Measurements from ENCODE around the gene NEK6.
A peak's percentile ranks its signal among the peaks of the same experiment; 100 is the strongest.

NEK6 gene

DNA sequence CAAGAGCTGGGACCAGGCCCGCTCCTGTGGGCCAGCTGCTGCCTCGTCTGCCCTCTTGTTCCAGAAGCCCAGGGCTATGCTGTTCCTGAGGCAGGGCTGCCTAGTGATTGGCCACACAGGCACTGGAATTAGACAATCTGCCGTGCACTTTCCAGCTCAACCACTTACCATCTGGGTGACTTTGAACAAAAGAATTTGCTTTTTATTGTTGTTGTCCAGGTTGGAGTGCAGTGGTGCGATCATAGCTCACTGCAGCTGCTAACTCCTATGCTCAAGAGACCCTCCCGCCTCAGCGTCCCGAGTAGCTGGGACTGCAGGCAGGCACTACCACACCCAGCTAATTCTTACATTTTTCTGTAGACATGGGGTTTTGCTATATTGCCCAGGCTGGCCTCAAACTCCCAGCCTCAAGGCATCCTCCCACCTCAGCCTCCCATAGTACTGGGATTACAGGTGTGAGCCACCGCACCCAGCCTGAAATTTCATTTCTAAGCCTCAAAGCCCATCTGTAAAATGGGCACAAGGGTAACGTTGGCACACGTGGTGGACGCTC lies 1.2 kb upstream of the NEK6 start:
- no peaks in the 10 kb centered on the region for H3K9me3 Mint-ChIP-seq
- TF ChIP-seq, protein P1, sequence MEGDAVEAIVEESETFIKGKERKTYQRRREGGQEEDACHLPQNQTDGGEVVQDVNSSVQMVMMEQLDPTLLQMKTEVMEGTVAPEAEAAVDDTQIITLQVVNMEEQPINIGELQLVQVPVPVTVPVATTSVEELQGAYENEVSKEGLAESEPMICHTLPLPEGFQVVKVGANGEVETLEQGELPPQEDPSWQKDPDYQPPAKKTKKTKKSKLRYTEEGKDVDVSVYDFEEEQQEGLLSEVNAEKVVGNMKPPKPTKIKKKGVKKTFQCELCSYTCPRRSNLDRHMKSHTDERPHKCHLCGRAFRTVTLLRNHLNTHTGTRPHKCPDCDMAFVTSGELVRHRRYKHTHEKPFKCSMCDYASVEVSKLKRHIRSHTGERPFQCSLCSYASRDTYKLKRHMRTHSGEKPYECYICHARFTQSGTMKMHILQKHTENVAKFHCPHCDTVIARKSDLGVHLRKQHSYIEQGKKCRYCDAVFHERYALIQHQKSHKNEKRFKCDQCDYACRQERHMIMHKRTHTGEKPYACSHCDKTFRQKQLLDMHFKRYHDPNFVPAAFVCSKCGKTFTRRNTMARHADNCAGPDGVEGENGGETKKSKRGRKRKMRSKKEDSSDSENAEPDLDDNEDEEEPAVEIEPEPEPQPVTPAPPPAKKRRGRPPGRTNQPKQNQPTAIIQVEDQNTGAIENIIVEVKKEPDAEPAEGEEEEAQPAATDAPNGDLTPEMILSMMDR (IDR thresholded peaks at IDR 0.05; ENCODE audit: unreplicated experiment in 3 of 3), result no peak
- H3K36me3 Mint-ChIP-seq (ENCODE audit: low read depth), result no peaks in the 10 kb centered on the region
- H3K27ac Mint-ChIP-seq, result peak overlapping the region; percentile 82 to 95 (median 88)
- no peaks in the 10 kb centered on the region for H3K27me3 Mint-ChIP-seq (ENCODE audit: low read depth)
- peak overlapping the region; percentile 93 to 97 (median 95) for H3K4me3 Mint-ChIP-seq
- peaks cover 49% of the 10 kb centered on the region for H3K4me1 Mint-ChIP-seq

DNA sequence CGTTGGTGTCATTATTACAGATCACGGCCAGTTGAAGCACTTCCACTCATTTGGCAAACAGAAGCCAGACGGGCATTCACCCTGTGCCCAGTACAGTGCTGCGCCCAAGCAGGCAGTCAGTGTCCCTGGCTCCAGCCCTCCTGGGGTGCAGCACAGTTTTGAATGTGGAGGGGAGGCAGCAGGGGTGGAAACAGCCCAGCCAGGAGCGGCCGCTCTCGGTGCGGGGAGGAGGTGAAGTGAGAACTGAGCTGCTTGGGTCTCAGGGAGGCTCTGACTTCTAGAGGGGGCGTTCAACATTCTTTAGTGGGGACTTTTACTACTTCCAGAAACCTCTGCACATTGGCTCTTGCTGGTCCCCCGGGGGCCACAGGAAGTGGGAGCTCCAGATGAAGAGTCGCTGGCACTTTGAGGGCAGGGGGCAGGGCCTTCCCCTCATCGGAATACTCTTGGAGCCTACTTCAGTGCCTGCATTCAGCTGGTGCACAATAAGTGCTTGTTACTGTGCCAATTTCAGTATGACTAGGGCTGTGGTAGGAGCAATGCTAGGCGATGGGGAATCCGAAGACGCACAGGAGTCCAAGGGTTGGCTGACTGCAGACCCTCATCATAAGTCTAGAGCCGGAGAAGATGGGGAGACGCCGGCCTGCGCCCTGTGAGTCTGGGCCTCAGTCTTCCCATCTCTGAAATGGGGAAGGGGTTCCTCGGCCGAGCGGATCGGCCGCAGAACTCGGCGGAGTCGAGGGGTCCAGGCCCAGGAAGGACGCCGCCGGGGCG lies 492 bp upstream of the NEK6 start:
- TF ChIP-seq, protein P1 (IDR thresholded peaks at IDR 0.05; ENCODE audit: unreplicated experiment in 3 of 3), result no peak
- Mint-ChIP-seq H3K4me3 (peak overlapping the region; percentile 93 to 97 (median 95)), H3K4me1 (peaks cover 49% of the 10 kb centered on the region), H3K9me3 (no peaks in the 10 kb centered on the region), H3K36me3 (ENCODE audit: low read depth) (no peaks in the 10 kb centered on the region), H3K27ac (peak overlapping the region; percentile 82 to 95 (median 88)), H3K27me3 (ENCODE audit: low read depth) (no peaks in the 10 kb centered on the region)

DNA sequence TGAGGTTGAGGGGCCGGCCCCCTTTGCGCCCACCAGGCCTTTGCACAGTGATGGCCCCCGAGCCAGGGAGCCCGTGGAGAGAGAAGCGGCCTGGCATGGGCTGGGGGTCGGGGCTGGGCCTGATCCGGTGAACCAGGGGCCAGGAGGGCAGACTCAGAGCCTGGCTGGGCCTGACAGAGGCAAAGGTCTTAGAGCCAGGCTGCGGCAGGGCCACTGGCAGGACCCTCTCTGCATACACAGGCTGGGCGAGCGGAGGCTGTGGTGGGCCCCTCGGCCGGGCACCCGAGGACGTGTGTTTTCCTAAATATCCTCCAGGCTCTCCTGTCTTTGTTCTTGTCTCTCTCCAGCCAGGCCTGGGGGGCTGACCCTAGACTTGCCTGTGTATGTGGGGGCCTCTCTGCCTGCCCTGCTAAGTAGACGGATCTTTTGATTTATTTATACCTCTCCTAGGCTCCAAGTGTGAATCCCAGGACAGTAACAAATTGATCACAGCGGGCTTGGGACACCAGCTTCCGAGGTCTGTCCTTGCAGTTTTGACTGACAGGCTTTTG lies 933 bp downstream of the NEK6 start:
- no peaks in the 10 kb centered on the region for H3K27me3 Mint-ChIP-seq (ENCODE audit: low read depth)
- peaks cover 61% of the 10 kb centered on the region for H3K4me1 Mint-ChIP-seq
- TF ChIP-seq, protein P1 (IDR thresholded peaks at IDR 0.05; ENCODE audit: unreplicated experiment in 3 of 3), result no peak

DNA sequence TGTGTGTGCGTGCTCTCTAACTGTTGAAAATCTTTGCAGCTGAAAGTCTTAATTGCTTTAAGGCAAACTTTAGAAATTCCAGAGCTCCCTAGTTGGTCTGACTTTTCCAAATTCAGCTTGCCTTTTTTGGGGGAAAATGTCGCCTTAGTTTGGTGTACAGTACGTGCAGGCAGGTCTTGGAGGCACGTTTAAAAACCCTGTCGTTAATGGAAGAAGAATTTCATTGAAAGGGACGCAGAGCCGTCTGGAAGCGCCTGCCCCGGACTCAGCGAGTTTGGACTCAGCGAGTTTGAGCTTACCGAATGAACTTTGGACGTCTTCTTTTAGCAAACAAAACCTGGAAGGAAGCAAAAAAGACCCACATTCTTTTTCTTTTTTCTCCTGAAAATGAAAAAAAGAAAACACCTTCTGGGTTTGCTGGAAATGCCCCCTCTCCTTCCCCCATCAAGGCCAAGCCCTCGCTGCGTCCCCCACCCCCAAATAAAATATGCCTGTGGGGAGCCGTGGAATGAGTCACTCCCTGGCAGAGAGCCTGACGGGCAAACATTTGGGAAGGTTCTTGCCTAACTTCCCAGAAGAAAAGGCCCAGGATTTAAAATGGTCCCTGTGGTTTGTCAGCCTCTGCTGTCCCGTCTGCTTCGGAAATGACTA lies 1.5 kb downstream of the NEK6 start:
- TF ChIP-seq, protein P1 (IDR thresholded peaks at IDR 0.05; ENCODE audit: unreplicated experiment in 3 of 3), result no peak
- peak overlapping the region; percentile 92 to 98 (median 98) for H3K4me3 Mint-ChIP-seq
- peaks cover 60% of the 10 kb centered on the region for H3K4me1 Mint-ChIP-seq
- peak overlapping the region; percentile 96 to 100 (median 99) for H3K27ac Mint-ChIP-seq
- no peaks in the 10 kb centered on the region for H3K9me3 Mint-ChIP-seq
- H3K27me3 Mint-ChIP-seq (ENCODE audit: low read depth), result no peaks in the 10 kb centered on the region
- no peaks in the 10 kb centered on the region for H3K36me3 Mint-ChIP-seq (ENCODE audit: low read depth)

More for the DNA sequence above, 933 bp downstream of the NEK6 start:
- Mint-ChIP-seq H3K36me3 (ENCODE audit: low read depth) (no peaks in the 10 kb centered on the region), H3K4me3 (peak overlapping the region; percentile 92 to 98 (median 98)), H3K9me3 (no peaks in the 10 kb centered on the region), H3K27ac (peak overlapping the region; percentile 96 to 100 (median 99))

DNA sequence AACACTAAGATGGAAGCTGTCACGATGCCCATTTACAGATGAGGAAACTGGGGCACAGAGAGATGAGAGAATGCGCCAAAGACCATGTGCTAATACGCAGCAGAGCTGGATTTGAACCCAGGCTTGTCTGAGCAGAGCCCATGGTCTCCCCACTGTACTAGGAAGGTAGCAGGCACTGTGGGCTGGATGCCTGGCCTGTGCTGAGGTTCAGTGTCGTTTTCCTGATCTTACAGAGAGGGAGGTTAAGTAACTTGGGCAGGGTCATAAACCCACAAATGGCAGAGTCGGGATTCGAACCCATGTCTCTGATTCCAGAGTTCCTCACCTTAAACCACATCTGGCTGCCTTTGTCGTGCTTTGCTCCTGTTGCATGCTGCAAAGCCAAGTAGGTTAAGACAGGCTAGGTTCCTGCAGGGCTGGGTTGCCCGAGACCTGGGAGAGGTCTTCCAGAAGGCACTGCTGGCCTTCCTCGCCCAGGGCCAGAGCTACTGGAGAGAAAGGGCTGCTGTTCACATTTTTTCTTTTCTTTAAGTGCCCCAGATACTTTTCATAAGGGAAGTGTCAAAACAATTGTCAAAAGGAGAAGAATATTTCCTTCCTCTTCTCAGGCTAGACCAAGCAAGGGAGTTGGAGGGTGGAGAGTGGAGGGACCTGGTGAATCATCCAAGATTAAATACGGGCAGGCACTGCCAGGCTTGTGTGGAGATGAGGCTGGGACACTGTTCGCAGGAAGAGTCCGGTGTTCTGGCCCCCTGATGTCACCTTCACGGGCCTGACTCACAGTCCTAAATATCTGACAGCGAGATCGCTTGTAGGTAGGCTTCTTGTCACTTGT lies 3.2 kb downstream of the NEK6 start:
- H3K27ac Mint-ChIP-seq, result peak overlapping the region; percentile 47 to 75 (median 74)
- H3K9me3 Mint-ChIP-seq, result no peaks in the 10 kb centered on the region
- H3K4me3 Mint-ChIP-seq, result peak overlapping the region; percentile 18 to 50 (median 29)
- H3K4me1 Mint-ChIP-seq, result peaks cover 61% of the 10 kb centered on the region
- no peaks in the 10 kb centered on the region for H3K27me3 Mint-ChIP-seq (ENCODE audit: low read depth)
- TF ChIP-seq, protein P1 (IDR thresholded peaks at IDR 0.05; ENCODE audit: unreplicated experiment in 3 of 3), result no peak
- H3K36me3 Mint-ChIP-seq (ENCODE audit: low read depth), result no peaks in the 10 kb centered on the region
